NCI-H82 (cell line): ENCODE results near the gene SUSD2.

Source experiments
- DNase-seq: peaks from one replicate; lab custom pipeline; 2025; lab: John Stamatoyannopoulos, UW

Gene SUSD2

GRCh38 chr22:24153959-24154358, 27.3 kb upstream of the SUSD2 start:
- DNase-seq = no peak

DNA sequence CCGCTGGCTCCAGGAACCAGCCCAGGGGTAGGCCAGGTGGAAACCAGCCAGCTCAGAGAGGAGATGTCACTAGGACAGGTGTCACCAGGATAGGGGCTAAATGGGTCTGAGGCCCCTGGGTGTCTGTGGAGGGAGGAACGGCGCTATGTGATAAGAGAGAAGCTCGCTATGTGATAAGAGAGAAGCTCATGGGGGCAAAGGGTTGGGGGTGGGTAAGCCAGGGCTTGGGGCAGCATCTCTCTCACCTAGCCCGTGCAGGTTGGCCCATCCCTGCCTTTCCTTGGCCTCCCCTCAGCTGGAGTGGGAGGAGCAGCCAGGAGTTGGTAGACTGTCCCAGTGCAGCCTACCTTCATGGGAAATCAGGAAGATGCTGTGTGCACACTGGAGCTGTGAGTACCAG, 26.5 kb upstream of the SUSD2 start:
- DNase-seq = no peak

- peak; percentile 22 for DNase-seq
Observed at GRCh38 chr22:24155627-24156140, 25.6 kb upstream of the SUSD2 start.

DNA sequence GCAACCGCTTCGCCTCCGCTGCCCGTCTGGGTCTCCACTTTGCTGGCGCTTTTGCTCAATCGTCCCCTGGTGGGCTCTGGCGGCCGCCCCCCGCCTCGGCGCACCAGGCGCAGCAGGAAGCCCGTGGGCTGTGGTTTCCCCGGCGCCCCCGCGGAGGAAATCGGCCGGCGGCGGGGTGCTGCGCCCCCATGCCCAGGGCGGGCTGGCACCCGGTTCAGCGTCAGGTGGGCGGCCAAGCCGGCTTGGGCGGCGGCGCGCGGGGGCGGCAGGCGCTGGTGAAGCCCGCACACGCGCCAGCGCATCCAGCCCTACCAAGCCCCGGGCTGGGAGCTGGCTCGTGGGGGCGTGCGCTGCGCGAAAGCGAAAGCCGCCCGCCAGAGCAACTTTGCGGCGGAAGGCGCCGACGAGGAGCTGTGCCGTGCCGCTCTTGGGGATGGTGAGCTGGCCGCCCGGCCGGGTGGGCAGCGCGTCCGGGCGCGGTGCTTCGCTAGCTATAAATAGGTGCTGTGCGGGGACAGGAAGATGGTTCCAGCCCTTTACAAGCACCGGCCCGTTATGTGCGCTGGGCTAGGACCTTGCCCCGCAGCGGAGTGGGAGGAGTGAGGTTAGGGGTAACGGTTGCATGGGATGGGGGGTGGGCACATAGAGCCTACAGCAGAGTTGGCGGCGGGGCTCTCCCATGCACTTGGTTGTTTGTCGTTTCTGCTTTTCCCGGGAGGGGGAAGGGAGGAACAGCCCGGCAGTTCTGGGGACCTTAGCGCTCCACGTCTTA, 25.0 kb upstream of the SUSD2 start:
- peak; percentile 59 for DNase-seq

- peak; percentile 95 for DNase-seq
Observed at GRCh38 chr22:24156913-24157821, 24.1 kb upstream of the SUSD2 start.

DNA sequence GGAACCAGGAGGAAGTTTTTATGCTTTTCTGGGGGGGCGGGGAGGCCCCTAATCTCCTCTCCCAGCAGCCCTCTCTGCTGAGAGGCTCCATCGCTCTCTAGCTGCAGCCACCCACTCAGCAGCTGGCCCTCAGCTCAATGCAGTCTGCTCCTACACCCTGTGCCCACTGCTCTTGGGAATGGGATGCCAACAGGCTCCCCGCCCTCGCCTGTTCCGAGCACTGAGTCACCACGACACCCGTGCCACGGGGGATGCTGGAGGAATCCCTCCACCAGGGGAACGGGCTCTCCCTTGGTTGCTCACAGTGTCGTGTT, 23.5 kb upstream of the SUSD2 start:
- no peak for DNase-seq

DNA sequence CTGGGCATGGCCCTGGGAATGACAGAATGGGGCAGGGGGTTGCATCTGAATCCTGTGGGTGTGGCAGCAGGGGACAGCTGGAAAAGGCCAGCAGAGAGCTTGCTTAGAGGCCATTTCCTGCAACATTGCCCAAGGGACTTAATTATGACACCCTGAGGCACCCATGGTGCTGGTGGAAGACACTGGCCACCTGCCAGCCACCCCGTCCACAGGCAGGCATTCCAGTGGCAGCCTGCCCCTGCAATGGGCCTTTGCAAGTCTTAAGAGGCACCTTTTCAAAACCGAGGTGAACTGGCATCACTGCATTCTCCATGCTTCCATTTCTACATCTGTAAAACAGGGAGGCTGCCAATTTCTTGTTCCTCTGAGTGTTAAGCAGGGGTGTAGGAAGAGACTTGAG, 21.6 kb upstream of the SUSD2 start:
- no peak for DNase-seq

DNA sequence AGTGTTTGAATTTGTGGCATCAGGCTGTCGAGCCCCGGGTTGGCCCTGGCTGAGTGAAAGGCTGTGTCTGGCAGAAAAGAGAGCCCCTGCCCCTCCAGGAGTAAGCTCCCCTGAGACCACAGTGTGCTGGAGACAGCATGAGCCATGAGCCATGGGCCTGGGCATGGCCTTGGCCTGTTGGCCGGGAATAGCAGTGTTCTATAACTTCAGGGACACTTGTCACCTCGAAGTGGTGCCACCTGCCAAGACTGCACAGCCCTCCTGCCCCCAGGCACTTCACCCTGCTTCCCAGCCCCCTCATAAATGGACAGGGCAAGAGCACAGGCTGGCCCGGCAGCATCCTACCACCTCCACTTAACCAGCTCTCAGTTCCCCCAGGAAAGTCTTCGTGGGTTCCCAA, 20.7 kb upstream of the SUSD2 start:
- no peak for DNase-seq

DNA sequence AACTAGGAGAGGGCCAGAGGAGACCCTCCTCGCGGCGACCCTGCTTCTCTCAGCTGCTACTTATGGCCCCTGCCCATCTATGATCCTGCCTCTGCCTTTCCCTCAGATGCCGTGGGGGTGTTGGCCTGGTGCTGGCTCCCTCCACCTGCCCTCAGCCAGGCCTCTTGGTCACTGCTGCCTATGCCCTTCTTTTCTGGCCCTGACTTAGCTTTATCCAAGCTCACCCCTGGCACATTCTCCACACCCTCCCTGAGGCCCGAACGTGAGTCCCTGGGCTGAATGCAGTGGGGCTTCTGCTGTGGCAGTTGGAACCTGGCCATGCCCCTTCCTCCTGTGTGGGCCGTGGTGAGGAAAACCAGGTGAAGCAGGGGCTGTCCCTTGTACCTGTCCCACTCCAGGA, 19.8 kb upstream of the SUSD2 start:
- no peak for DNase-seq

DNA sequence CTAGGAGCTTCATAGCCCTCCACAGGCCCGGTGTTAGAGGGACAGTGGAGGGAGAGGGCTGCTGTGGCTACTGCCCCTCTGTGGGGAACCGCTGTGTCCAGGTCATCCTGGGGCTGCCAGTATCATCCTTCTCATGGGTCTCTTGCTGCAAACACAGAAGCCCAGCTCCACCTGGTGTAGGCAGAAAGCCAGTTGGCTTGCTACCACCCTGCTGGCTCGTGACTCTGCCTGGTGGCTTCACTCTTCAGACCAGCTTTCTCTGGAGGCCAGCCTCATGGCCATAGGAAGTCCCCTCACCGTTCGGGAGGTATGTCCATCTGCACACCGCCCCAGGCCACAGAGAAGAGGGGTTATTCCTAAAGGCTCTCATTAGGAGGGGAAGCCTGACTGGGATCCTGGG, 19.4 kb upstream of the SUSD2 start:
- DNase-seq = no peak

DNA sequence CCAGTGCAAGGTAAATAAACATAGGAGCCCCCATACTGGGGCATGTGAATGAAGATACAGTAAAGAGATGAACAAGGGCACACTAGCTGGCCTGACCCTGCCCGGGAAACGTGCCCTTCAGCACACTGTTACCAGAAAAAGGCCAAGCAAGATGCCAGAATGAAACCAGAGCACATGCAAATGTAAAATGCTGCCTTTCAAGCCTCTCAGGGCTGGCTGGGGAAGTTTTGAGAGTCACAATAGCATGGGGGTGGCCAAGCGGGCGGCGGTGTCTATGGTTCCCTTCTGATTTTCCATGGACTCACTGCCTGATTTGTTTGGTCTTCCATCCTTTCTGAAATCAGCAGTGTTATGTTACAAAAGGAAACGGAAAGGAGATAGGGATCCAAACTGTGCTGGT, 18.9 kb upstream of the SUSD2 start:
- no peak for DNase-seq

- DNase-seq = no peak
Observed at GRCh38 chr22:24164243-24164642, 17.0 kb upstream of the SUSD2 start.

DNA sequence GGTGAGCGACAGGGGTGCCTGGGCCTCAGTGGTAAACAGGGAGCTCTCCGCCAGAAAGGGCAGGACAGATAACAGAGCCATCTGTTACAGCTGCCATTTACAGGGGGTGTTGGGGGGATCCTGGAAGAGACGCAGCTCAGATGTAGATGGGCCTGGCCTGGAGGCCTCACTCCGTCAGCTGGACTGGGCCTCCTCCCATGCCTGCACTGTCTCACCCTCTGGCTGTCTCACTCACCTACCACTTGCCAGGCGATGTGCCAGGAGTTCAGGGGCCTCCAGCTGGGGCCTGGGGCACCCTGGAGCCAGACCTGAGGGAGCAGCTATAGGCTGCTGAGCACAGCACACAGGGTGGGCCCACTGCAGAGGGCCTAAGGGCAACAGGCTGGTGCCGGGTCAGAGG, 16.3 kb upstream of the SUSD2 start:
- no peak for DNase-seq

GRCh38 chr22:24165673-24166072, 15.6 kb upstream of the SUSD2 start:
- DNase-seq = no peak

DNA sequence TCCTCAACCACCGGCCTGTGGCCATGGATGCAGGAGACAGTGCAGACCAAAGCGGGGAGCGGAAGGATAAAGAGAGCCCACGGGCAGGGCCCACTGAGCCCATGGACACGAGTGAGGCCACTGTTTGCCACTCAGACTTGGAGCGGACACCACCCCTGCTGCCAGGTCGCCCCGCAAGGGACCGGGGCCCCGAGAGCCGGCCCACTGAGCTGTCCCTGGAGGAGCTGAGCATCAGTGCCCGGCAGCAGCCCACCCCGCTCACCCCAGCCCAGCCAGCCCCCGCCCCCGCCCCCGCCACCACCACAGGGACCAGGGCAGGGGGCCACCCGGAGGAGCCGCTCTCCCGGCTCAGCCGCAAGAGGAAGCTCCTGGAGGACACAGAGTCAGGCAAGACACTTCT, 14.5 kb upstream of the SUSD2 start:
- no peak for DNase-seq

- no peak for DNase-seq
Observed at GRCh38 chr22:24169439-24170058, 11.7 kb upstream of the SUSD2 start.

- DNase-seq = no peak
Observed at GRCh38 chr22:24170188-24170587, 11.1 kb upstream of the SUSD2 start.

DNA sequence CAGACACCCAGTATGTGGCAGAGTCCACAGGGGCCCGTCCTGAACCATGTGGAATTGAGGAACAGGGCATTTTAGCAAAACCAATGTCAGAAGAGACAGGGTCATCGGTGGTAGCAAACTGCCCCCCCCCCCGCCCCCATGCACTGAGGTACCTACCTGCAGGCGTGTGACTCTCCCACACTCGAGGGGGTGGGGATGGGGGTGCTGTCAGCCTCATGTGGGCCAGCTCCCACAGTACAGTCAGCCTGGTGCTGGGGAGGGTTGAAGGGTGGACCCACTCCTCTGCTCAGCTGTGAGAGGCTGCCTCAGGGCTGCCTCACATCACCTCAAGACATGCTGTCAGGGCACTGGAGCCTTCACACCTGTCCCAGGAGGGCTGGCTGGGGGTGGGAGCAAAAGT, 10.7 kb upstream of the SUSD2 start:
- no peak for DNase-seq

DNA sequence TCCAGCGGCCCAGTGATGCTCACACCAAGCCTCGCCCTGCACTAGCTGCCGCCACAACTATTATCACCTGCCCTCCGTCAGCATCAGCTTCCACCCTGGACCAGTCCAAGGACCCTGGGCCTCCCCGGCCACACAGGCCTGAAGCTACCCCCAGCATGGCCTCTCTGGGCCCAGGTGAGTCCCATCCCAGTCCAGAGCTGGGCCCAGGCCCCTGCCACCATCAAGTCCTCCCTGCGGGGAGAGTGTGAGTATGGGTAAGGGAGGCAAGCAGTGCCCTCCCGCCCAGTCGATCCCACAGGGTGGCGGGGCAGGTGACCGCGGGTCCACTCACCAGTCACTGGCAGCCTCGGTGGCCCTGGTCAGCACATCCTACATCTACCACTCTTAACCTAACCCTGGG, 9.5 kb upstream of the SUSD2 start:
- DNase-seq = no peak

- peak; percentile 85 for DNase-seq
Observed at GRCh38 chr22:24175160-24175808, 6.0 kb upstream of the SUSD2 start.

DNA sequence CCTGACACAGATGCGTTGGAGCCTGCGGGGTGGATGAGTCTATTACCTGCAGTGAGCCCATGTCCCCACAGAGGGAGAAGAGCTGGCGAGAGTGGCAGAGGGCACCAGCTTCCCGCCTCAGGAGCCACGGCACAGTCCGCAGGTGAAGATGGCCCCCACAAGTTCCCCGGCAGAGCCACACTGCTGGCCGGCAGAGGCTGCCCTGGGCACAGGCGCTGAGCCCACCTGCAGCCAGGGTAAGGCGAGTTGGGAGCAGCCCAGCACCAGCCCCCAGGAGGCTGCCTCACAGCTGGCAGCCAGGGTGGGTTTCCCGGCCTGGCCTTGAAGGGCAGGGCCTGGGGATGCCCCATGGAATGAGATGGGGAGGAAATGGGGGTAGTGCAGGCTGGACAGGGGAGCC, 5.2 kb upstream of the SUSD2 start:
- no peak for DNase-seq

DNA sequence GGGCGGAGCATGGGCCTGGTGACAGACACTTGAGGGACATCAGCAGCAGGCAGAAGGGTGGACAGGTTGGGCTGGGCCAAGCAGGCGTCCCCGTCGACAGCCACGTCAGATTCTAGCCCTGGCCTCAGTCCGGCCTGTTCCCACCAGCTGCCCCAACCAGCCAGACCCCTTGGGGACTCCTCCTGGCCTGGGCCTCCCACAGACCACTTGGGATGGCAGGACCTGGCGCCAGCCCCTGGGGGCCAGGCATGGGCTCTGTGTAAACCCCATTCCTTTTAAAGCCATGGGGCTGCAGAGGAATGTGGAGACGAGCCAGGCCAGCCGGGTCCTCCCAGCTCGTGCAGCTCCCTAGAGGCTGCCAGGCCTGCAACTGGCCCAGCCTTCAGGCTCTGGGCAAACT, 4.7 kb upstream of the SUSD2 start:
- DNase-seq = no peak
